ENCODE measurements around the gene PXN.

PXN gene

DNA sequence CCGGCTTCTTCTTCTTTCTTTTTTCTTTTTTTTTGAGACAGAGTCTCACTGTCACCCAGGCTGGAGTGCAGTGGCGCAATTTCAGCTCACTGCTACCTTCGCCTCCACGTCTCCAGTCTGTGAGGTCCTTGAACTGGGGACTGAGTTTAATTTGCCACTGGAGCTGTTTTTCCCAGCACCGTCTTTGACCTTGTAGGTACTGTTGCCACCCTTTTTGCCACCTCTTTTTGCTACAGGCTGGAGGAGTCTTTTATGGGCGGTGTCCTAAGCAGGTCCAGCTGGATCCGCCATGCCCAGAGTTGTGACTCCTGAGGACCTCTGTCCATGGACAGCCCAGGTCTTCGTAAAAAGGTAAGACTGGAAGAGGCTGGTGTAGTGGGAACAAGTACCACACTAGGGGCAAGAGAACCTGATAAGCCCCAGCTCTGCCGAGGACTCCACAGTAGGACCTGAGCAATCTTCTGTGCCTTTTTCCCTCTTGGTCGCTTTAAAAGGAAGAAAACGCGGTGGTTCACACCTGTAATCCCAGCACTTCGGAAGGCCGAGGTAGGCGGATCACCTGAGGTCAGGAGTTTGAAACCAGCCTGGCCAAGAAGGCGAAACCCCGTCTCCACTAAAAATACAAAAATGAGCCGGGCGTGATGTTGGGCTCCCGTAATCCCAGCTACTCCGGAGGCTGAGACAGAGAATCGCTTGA, 25.2 kb upstream of the PXN start:
- no peak for DNase-seq (ENCODE audit: extremely low read depth, low read depth)
- TF ChIP-seq, protein P1, sequence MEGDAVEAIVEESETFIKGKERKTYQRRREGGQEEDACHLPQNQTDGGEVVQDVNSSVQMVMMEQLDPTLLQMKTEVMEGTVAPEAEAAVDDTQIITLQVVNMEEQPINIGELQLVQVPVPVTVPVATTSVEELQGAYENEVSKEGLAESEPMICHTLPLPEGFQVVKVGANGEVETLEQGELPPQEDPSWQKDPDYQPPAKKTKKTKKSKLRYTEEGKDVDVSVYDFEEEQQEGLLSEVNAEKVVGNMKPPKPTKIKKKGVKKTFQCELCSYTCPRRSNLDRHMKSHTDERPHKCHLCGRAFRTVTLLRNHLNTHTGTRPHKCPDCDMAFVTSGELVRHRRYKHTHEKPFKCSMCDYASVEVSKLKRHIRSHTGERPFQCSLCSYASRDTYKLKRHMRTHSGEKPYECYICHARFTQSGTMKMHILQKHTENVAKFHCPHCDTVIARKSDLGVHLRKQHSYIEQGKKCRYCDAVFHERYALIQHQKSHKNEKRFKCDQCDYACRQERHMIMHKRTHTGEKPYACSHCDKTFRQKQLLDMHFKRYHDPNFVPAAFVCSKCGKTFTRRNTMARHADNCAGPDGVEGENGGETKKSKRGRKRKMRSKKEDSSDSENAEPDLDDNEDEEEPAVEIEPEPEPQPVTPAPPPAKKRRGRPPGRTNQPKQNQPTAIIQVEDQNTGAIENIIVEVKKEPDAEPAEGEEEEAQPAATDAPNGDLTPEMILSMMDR (IDR thresholded peaks at IDR 0.05; ENCODE audit: low read depth, low read length) = no peak

DNA sequence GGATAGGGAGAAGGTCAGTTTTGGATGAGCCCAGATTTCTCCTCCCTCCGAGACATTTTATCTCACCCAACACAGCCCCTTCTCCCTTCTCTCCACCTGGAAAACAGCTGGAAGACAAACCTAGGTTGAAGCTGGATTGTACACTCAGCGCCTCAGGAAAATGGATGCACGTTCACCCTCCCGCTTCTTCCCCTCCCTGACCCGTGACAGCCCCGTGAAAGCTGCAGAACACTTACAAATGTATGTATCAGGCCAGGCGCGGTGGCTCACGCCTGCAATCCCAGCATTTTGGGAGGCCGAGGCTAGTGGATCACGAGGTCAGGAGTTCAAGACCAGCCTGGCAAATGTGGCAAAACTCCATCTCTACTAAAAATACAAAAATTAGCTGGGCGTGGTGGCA, 22.0 kb upstream of the PXN start:
- TF ChIP-seq, protein P1 (IDR thresholded peaks at IDR 0.05; ENCODE audit: low read depth, low read length) = no peak
- DNase-seq (ENCODE audit: extremely low read depth, low read depth) = no peak

DNA sequence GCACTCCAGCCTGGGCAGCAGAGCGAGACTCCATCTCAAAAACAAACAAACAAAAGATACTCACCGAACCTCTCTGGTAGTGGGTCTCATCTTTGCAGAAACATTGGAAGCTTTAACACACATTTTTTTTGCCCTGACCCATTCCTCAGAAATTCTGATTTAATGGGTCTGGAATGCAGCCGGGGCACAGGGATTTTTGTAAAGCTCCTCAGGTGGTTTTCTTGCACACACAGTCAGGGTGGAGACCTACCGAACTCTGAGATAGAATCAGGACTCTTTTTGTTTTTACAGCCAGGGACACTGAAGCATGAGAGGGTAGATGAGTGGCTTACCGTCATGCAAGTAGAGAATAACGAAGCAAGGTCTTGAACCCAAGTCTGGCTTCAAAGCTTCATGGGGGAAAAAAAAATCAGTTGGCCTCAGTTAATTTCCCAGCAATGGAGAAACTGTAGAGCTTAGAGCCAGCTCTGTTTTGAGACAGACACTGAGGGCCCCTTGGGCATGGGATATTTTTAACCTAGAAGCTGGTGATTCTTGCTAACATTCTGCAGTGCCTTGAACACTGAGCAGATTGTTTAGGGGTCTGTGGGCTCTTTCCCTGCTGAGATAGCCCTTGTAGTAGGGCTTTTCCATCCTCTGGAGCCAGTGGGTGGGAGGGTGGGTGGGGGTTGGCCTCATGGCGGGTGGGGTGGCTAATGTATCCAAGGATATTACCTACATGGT, 21.4 kb upstream of the PXN start:
- TF ChIP-seq, protein P1 (IDR thresholded peaks at IDR 0.05; ENCODE audit: low read depth, low read length) = no peak
- no peak for DNase-seq (ENCODE audit: extremely low read depth, low read depth)

DNA sequence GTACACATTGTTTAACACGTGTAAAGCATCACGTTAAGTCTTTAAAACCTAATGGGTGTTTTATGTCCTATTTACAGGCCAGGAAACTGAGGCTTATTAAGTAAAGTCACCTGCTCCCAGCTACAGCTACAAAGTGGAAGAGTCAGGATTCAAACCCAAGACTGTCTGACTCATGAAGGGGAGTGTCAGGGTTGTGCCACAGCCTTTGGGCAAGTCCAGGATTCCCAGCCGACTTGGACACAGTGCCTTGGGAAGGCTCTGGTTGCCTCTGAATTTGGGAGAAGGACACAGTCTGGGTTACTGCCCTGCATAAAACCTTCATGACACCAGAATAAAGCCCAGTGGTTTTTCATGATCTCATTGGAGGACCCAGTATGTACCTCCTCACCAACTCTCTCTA, 18.9 kb upstream of the PXN start:
- TF ChIP-seq, protein P1 (IDR thresholded peaks at IDR 0.05; ENCODE audit: low read depth, low read length) = no peak
- no peak for DNase-seq (ENCODE audit: extremely low read depth, low read depth)

DNA sequence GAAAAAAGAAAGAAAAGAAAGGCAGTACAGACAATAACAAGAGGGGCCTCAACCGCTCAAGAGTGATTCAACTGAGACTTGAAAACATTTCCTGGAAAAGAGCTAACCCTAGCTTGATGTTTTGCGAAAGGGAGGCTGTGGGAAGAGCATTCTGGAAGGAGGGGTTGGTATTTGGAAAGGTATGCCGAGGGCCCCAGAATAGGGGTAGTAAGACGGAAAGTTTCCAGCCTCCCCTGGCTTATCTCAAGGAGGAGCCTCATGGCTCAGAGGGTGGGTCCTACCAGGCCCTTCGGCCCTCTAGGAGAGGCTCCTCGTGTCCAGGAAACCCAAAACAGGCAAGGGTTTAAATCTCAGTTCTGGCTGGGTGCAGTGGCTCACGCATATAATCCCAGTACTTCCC, 17.8 kb upstream of the PXN start:
- no peak for DNase-seq (ENCODE audit: extremely low read depth, low read depth)

DNA sequence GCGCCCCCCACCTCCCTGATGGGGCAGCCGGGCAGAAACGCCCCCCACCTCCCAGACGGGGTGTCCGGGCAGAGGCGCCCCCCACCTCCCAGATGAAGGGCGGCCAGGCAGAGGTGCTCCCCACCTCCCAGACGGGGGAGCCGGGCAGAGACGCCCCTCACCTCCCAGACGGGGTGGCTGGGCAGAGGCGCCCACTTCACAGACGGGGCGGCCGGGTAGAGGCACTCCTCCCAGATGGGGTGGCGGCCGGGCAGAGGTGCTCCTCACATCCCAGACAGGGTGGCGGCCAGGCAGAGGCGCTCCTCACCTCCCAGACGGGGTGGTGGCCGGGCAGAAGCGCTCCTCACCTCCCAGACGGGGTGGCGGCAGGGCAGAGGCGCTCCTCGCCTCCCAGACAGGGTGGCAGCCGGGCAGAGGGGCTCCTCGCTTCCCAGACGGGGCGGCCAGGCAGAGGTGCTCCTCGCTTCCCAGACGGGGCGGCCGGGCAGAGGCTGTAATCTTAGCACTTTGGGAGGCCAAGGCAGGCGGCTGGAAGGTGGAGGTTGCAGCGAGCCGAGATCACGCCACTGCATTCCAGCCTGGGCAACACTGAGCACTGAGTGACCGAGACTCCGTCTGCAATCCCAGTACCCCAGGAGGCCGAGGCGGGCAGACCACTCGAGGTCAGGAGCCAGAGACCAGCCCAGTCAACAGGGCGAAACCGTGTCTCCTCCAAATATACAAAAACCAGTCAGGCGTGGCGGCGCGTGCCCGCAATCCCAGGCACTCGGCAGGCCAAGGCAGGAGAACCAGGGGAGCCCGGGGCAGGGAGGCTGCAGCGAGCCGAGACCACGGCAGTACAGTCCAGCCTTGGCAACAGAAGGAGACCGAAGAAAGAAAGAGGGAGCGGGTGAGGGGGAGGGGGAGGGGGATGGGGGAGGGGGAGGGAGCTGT, 12.9 kb upstream of the PXN start:
- DNase-seq (ENCODE audit: extremely low read depth, low read depth) = no peak
- TF ChIP-seq, protein P1 (IDR thresholded peaks at IDR 0.05; ENCODE audit: low read depth, low read length) = no peak

More for the DNA sequence above, 17.8 kb upstream of the PXN start:
- TF ChIP-seq, protein P1 (IDR thresholded peaks at IDR 0.05; ENCODE audit: low read depth, low read length) = no peak

Measured in AG09319 (cell line).